SH-SY5Y (cell line): ENCODE measurements around the gene GADD45A.

Experiments
- GATA2 ChIP-seq: IDR thresholded peaks from 2 replicates; pipeline ENCODE4 v1.6.1; 2011; ENCODE audit warnings: mild to moderate bottlenecking, low read depth, low read length
- GATA3 ChIP-seq: IDR thresholded peaks from 2 replicates; pipeline ENCODE4 v1.6.1; 2011; ENCODE audit warnings: low read depth, mild to moderate bottlenecking, low read length, moderate library complexity

- TF ChIP-seq GATA2 (no peak), GATA3 (no peak)
These were observed 19.4 kb downstream of the GADD45A start for GRCh38 chr1:67704351-67704750.
